ENCODE measurements around the gene PRICKLE1. TPM values are rescaled to one million over a fixed set of nuclear protein-coding genes. Genes with fewer than 3 reads are reported as not detected.

The PRICKLE1 gene
- total and polyA plus RNA-seq, 2 of the 13 experiments (the other 11 are each of a cell fraction or from before 2014, with no cell fraction given) = not detected

DNA sequence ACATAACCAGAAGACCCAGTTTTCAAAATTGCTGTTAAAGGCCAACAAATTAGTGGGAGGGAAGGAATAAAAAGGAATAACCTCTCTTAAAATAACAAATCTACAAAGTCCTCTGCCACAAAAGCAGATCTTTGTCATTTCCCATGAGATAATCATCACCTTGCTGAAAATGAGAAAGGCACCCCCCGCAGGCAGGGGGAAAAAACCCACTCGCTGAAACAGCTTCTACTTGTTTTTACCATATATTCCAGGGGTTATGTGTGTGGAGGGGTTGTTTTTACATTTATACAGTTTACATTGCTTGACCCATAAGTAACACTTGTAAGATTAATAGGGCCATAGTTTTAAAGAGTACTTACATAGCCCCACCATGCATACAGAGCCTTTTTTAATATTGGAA, 131.0 kb downstream of the PRICKLE1 start:
- Histone ChIP-seq H3K9ac (ENCODE audit: insufficient read depth, low read depth, low read length) (no peak overlapping the region), H3K79me2 (ENCODE audit: insufficient read depth, low read length) (no peaks in the 10 kb centered on the region), H2AFZ (ENCODE audit: low read length) (no peak overlapping the region), H3K9me3 (ENCODE audit: low read length) (no peaks in the 10 kb centered on the region), H3K27ac (ENCODE audit: extremely low read length, insufficient read depth, low read length) (no peak overlapping the region), H3K27me3 (ENCODE audit: control insufficient read depth in 1 of 2, insufficient read depth in 2 of 2, low read length in 2 of 2) (no peaks in the 10 kb centered on the region), H3K4me3 (replicated peaks in 1 of 3; ENCODE audit: insufficient read depth in 1 of 3, low read depth in 2 of 3, low read length in 3 of 3) (no peak overlapping the region), H3K4me1 (ENCODE audit: insufficient read depth, low read length) (peaks cover 7% of the 10 kb centered on the region; the same call in 1 of the 2 replicates), H4K20me1 (ENCODE audit: insufficient read depth, low read length) (no peaks in the 10 kb centered on the region), H3K4me2 (ENCODE audit: low read depth, low read length) (no peak overlapping the region), H3K36me3 (replicated peaks in 1 of 2; ENCODE audit: control insufficient read depth in 1 of 2, insufficient read depth in 2 of 2, low read length in 2 of 2) (no peaks in the 10 kb centered on the region)
- TF ChIP-seq ZNF782 (CRISPR knock-in tag; IDR thresholded peaks at IDR 0.05; ENCODE audit: borderline replicate concordance) (no peak), LCORL (IDR thresholded peaks at IDR 0.05) (no peak), LCORL (CRISPR knock-in tag; IDR thresholded peaks at IDR 0.05) (no peak), SPEN (CRISPR knock-in tag; IDR thresholded peaks at IDR 0.05; ENCODE audit: low read depth) (no peak), MATR3 (CRISPR knock-in tag; IDR thresholded peaks at IDR 0.05) (no peak), TCF7 (IDR thresholded peaks at IDR 0.05; ENCODE audit: low read depth) (no peak), PHF8 (CRISPR knock-in tag; IDR thresholded peaks at IDR 0.05) (no peak), TBX2 (CRISPR knock-in tag; IDR thresholded peaks at IDR 0.05; ENCODE audit: borderline replicate concordance) (no peak), GTF2F1 (IDR thresholded peaks at IDR 0.05; ENCODE audit: low read length) (no peak), KDM6A (CRISPR knock-in tag; IDR thresholded peaks at IDR 0.05; ENCODE audit: low read depth) (no peak), ZNF547 (CRISPR knock-in tag; IDR thresholded peaks at IDR 0.05) (no peak), ZNF12 (CRISPR knock-in tag; IDR thresholded peaks at IDR 0.05) (no peak), ZNF83 (CRISPR knock-in tag; IDR thresholded peaks at IDR 0.05; ENCODE audit: borderline replicate concordance) (no peak)
- TF ChIP-seq, protein P1, sequence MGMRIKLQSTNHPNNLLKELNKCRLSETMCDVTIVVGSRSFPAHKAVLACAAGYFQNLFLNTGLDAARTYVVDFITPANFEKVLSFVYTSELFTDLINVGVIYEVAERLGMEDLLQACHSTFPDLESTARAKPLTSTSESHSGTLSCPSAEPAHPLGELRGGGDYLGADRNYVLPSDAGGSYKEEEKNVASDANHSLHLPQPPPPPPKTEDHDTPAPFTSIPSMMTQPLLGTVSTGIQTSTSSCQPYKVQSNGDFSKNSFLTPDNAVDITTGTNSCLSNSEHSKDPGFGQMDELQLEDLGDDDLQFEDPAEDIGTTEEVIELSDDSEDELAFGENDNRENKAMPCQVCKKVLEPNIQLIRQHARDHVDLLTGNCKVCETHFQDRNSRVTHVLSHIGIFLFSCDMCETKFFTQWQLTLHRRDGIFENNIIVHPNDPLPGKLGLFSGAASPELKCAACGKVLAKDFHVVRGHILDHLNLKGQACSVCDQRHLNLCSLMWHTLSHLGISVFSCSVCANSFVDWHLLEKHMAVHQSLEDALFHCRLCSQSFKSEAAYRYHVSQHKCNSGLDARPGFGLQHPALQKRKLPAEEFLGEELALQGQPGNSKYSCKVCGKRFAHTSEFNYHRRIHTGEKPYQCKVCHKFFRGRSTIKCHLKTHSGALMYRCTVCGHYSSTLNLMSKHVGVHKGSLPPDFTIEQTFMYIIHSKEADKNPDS (CRISPR knock-in tag; IDR thresholded peaks at IDR 0.05) = no peak
- TF ChIP-seq, protein P2, sequence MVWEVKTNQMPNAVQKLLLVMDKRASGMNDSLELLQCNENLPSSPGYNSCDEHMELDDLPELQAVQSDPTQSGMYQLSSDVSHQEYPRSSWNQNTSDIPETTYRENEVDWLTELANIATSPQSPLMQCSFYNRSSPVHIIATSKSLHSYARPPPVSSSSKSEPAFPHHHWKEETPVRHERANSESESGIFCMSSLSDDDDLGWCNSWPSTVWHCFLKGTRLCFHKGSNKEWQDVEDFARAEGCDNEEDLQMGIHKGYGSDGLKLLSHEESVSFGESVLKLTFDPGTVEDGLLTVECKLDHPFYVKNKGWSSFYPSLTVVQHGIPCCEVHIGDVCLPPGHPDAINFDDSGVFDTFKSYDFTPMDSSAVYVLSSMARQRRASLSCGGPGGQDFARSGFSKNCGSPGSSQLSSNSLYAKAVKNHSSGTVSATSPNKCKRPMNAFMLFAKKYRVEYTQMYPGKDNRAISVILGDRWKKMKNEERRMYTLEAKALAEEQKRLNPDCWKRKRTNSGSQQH (CRISPR knock-in tag; IDR thresholded peaks at IDR 0.05; ENCODE audit: low read depth) = no peak
- TF ChIP-seq, protein P3, sequence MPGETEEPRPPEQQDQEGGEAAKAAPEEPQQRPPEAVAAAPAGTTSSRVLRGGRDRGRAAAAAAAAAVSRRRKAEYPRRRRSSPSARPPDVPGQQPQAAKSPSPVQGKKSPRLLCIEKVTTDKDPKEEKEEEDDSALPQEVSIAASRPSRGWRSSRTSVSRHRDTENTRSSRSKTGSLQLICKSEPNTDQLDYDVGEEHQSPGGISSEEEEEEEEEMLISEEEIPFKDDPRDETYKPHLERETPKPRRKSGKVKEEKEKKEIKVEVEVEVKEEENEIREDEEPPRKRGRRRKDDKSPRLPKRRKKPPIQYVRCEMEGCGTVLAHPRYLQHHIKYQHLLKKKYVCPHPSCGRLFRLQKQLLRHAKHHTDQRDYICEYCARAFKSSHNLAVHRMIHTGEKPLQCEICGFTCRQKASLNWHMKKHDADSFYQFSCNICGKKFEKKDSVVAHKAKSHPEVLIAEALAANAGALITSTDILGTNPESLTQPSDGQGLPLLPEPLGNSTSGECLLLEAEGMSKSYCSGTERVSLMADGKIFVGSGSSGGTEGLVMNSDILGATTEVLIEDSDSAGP (CRISPR knock-in tag; IDR thresholded peaks at IDR 0.05; ENCODE audit: borderline replicate concordance) = no peak
- TF ChIP-seq, protein P4, sequence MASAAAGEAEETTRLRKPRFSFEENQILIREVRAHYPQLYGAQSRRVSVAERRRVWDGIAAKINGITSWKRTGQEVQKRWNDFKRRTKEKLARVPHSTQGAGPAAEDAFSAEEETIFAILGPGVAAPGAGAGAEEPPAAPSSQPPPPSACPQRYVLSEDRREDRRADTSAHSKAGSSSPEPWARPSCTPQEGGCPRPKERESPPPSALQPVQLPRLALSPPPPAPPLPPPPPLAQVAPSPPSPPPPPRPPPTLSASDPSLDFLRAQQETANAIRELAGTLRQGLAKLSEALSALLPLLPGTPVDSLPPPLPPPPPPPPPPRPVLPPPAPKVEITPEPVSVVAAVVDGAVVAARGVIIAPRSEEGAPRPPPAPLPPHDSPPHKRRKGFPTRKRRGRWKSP (CRISPR knock-in tag; IDR thresholded peaks at IDR 0.05) = no peak
- ATAC-seq = no peak
- intact Hi-C loops (cut with micrococcal nuclease; ENCODE audit: unreplicated experiment) (no loop called here), in situ Hi-C loops (cut with HindIII; ENCODE audit: extremely low pct_ligation_motif_present, low pct_unique_long_range_greater_than_20kb) (no loop called here)
- ChIA-PET CTCF (ENCODE audit: low intra/inter-chr PET ratio, low total read pairs) (no interaction called here), POLR2A (no interaction called here)
- no peak for FAIRE-seq
- DNase-seq (ENCODE audit: low spot score) = no peak
- BruUV-seq (replicated peaks) = no TSS peak
- 37% methylated on average over 2 of the region's 2 CpGs for WGBS (ENCODE audit: low lambda C conversion rate)
